Measurements from ENCODE around the gene MDN1. TPM values are rescaled to one million over a fixed set of nuclear protein-coding genes. Genes with fewer than 3 reads are reported as not detected.
"Not testable (repeated sequence)": the region's sequence is repeated elsewhere in the genome, so short reads cannot be mapped to it uniquely, and the experiment has no call there.

The MDN1 gene
- total RNA-seq, 1 experiment from 2014 or later: 50.0 TPM

GRCh38 chr6:89638320-89639195, 181.0 kb downstream of the MDN1 start, which contains the start of gene LYRM2:
Gene LYRM2, minus strand, starts transcription at chr6:89638747. Its CDS starts 31 bp downstream, at chr6:89638716.
- Mint-ChIP-seq H3K4me1 (ENCODE audit: low read depth, unreplicated experiment) (peaks cover 16% of the 10 kb centered on the region), H3K9me3 (ENCODE audit: low read depth, unreplicated experiment) (no peaks in the 10 kb centered on the region), H3K27ac (ENCODE audit: unreplicated experiment) (peak within 1 kb of the TSS; percentile 90), H3K36me3 (ENCODE audit: insufficient read depth, unreplicated experiment) (peaks cover 53% of the 10 kb centered on the region), H3K27me3 (ENCODE audit: unreplicated experiment) (no peaks in the 10 kb centered on the region), H3K4me3 (ENCODE audit: low read depth, unreplicated experiment) (peak within 1 kb of the TSS; percentile 84)
- TSS peak; percentile 55 for BruUV-seq (replicated peaks)
- DNase-seq: peak; percentile 95
- no peak for TF ChIP-seq CTCF (IDR thresholded peaks at IDR 0.05; ENCODE audit: unreplicated experiment)
- intact Hi-C loops (cut with micrococcal nuclease; ENCODE audit: unreplicated experiment): no loop called here
- CTCF ChIA-PET: interaction anchor here (1.2 kb wide), 1 partner anchor 37 kb away, joined by 3 read pairs; no protein-coding TSS in a partner anchor

DNA sequence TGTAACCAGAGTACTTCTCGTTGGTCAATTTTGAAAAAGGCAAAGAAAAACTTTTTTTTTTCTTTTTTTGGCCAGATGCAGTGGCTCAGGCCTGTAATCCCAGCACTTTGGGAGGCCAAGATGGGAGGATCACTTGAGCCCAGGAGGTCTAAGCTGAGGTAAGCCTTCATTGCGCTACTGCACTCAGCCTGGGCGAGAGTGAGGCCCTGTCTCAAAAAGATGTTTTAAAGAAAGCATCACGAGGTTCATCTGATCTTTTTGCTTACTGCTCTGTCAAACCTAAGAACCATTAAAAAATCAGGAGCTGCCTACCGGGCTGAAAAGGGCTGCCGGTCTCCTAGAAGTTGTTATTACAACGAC, 181.7 kb downstream of the MDN1 start:
- H3K4me1 Mint-ChIP-seq (ENCODE audit: low read depth, unreplicated experiment): peaks cover 16% of the 10 kb centered on the region
- H3K27me3 Mint-ChIP-seq (ENCODE audit: unreplicated experiment): no peaks in the 10 kb centered on the region
- CTCF ChIA-PET: interaction anchor here (1.2 kb wide), 1 partner anchor 37 kb away, joined by 3 read pairs; no protein-coding TSS in a partner anchor
- intact Hi-C loops (cut with micrococcal nuclease; ENCODE audit: unreplicated experiment): no loop called here
- TF ChIP-seq CTCF (IDR thresholded peaks at IDR 0.05; ENCODE audit: unreplicated experiment): no peak
- no TSS peak for BruUV-seq (replicated peaks)
- DNase-seq: no peak
- peak overlapping the region; percentile 90 for H3K27ac Mint-ChIP-seq (ENCODE audit: unreplicated experiment)
- peak overlapping the region; percentile 84 for H3K4me3 Mint-ChIP-seq (ENCODE audit: low read depth, unreplicated experiment)
- no peaks in the 10 kb centered on the region for H3K9me3 Mint-ChIP-seq (ENCODE audit: low read depth, unreplicated experiment)
- H3K36me3 Mint-ChIP-seq (ENCODE audit: insufficient read depth, unreplicated experiment): peaks cover 53% of the 10 kb centered on the region

DNA sequence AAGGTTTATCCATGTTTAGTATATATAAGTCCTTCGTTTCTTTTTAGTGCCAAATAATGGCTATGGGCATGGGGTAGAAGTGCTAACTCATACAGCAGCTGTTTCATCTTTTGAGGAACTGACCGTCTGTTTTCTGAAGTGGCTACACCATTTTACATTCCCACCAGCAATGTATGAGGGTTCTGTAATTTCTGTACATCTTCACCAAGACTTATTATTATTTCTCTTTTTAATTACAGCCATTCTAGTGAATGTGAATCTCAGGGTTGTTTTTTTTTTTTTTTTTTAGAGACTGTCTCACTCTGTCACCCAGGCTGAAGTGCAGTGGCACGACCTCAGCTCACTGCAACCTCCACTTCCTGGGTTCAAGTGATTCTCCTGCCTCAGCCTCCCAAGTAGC, 183.2 kb downstream of the MDN1 start:
- CTCF ChIA-PET: interaction anchor here (0.7 kb wide), 2 partner anchors 26 to 173 kb away, joined by 5 to 6 read pairs; no protein-coding TSS in a partner anchor
- H3K27me3 Mint-ChIP-seq (ENCODE audit: unreplicated experiment); H3K27ac Mint-ChIP-seq (ENCODE audit: unreplicated experiment); DNase-seq; intact Hi-C loops (cut with micrococcal nuclease; ENCODE audit: unreplicated experiment); H3K9me3 Mint-ChIP-seq (ENCODE audit: low read depth, unreplicated experiment); BruUV-seq (replicated peaks); H3K4me3 Mint-ChIP-seq (ENCODE audit: low read depth, unreplicated experiment): not testable (repeated sequence)
- Mint-ChIP-seq H3K4me1 (ENCODE audit: low read depth, unreplicated experiment) (peaks cover 16% of the 10 kb centered on the region), H3K36me3 (ENCODE audit: insufficient read depth, unreplicated experiment) (peaks cover 51% of the 10 kb centered on the region)

GRCh38 chr6:89630488-89630887, 189.1 kb downstream of the MDN1 start:
- Mint-ChIP-seq H3K4me3 (ENCODE audit: low read depth, unreplicated experiment) (no peak overlapping the region), H3K27ac (ENCODE audit: unreplicated experiment) (no peak overlapping the region), H3K4me1 (ENCODE audit: low read depth, unreplicated experiment) (no peaks in the 10 kb centered on the region), H3K27me3 (ENCODE audit: unreplicated experiment) (no peaks in the 10 kb centered on the region), H3K36me3 (ENCODE audit: insufficient read depth, unreplicated experiment) (peaks cover 5% of the 10 kb centered on the region), H3K9me3 (ENCODE audit: low read depth, unreplicated experiment) (no peaks in the 10 kb centered on the region)
- intact Hi-C loops (cut with micrococcal nuclease; ENCODE audit: unreplicated experiment): no loop called here
- TF ChIP-seq CTCF (IDR thresholded peaks at IDR 0.05; ENCODE audit: unreplicated experiment): no peak
- BruUV-seq (replicated peaks): no TSS peak
- DNase-seq: no peak
- CTCF ChIA-PET: no interaction called here

DNA sequence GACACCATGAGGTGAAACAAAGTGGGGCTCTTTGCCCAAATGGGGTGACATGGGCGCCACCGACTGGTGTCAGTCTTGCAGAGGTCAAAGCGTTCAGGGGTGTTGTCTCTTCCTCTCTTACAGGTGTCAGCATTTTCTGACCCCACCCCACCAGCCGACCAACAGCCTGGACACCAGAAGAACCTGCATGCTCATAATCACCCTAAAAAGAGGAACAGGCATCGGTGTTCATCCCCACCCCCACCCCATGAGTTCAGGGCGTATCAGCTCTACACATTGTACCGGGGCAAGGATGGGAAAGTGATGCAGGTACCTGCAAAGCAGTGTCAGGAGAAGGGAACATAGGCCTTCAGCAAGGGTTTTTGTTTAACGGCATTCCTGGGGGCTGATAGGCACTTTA, 195.8 kb downstream of the MDN1 start:
- Mint-ChIP-seq H3K9me3 (ENCODE audit: low read depth, unreplicated experiment) (no peaks in the 10 kb centered on the region), H3K4me3 (ENCODE audit: low read depth, unreplicated experiment) (no peak overlapping the region), H3K4me1 (ENCODE audit: low read depth, unreplicated experiment) (no peaks in the 10 kb centered on the region), H3K36me3 (ENCODE audit: insufficient read depth, unreplicated experiment) (no peaks in the 10 kb centered on the region), H3K27ac (ENCODE audit: unreplicated experiment) (no peak overlapping the region), H3K27me3 (ENCODE audit: unreplicated experiment) (no peaks in the 10 kb centered on the region)
- no TSS peak for BruUV-seq (replicated peaks)
- intact Hi-C loops (cut with micrococcal nuclease; ENCODE audit: unreplicated experiment): no loop called here
- CTCF ChIA-PET: no interaction called here
- no peak for DNase-seq
- TF ChIP-seq CTCF (IDR thresholded peaks at IDR 0.05; ENCODE audit: unreplicated experiment): no peak

All from Calu3 (cell line).